Measurements from ENCODE around the gene GAGE13.
"Not testable (repeated sequence)": the region's sequence is repeated elsewhere in the genome, so short reads cannot be mapped to it uniquely, and the experiment has no call there.

GAGE13 gene

GRCh38 chrX:49330421-49330820, 961 bp upstream of the GAGE13 start:
- H3K27ac ChIP-seq (ENCODE audit: low read depth, low read length); H3K4me1 ChIP-seq (ENCODE audit: control insufficient read depth, low read length); H3K79me2 ChIP-seq (ENCODE audit: control insufficient read depth, low read length); H3K27me3 ChIP-seq (ENCODE audit: control insufficient read depth, low read length); H3K4me2 ChIP-seq (ENCODE audit: low read length); H3K4me3 ChIP-seq (ENCODE audit: low read length); H4K20me1 ChIP-seq (ENCODE audit: control insufficient read depth, insufficient read depth, low read depth, low read length); H3K9me2 ChIP-seq (replicated peaks; ENCODE audit: control insufficient read depth, low read length); H3K9me3 ChIP-seq (ENCODE audit: control insufficient read depth, insufficient read depth, low read length); H3K36me3 ChIP-seq (ENCODE audit: control insufficient read depth, low read length); H3F3A ChIP-seq (ENCODE audit: control insufficient read depth, insufficient read depth): not testable (repeated sequence)

DNA sequence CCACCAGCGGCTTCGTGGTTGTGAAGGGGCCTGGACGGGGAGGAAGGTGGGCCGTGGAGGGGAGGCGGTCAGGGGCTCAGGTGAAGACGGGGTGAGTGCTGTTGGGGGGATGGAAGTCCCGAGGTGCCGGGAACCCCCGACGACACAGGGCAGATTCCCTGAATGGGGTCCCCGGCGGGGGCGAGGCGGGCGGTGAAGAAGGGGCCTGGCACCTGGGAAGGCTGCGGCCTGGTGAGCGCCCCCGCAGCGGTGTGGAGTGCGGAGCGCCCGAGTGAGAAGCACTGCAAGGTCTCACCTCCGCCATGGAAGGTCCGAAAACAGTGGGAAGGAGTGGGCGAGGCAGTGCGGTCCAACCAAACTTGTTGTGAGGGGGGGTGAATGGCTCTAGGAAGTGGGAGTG, 459 bp downstream of the GAGE13 start:
- not testable (repeated sequence) for H3K9me3 ChIP-seq (ENCODE audit: control insufficient read depth, insufficient read depth, low read length); H3K79me2 ChIP-seq (ENCODE audit: control insufficient read depth, low read length); H3K4me1 ChIP-seq (ENCODE audit: control insufficient read depth, low read length); H3K4me2 ChIP-seq (ENCODE audit: low read length); H3K4me3 ChIP-seq (ENCODE audit: low read length); H3K9me2 ChIP-seq (replicated peaks; ENCODE audit: control insufficient read depth, low read length); H3K36me3 ChIP-seq (ENCODE audit: control insufficient read depth, low read length); H3K27me3 ChIP-seq (ENCODE audit: control insufficient read depth, low read length); H3K27ac ChIP-seq (ENCODE audit: low read depth, low read length); H4K20me1 ChIP-seq (ENCODE audit: control insufficient read depth, insufficient read depth, low read depth, low read length); H3F3A ChIP-seq (ENCODE audit: control insufficient read depth, insufficient read depth)

GRCh38 chrX:49341449-49341848, 10.1 kb downstream of the GAGE13 start:
- H3K4me2 ChIP-seq (ENCODE audit: low read length); H3K4me1 ChIP-seq (ENCODE audit: control insufficient read depth, low read length); H3K36me3 ChIP-seq (ENCODE audit: control insufficient read depth, low read length); H3K27ac ChIP-seq (ENCODE audit: low read depth, low read length); H3K4me3 ChIP-seq (ENCODE audit: low read length); H3K9me3 ChIP-seq (ENCODE audit: control insufficient read depth, insufficient read depth, low read length); H4K20me1 ChIP-seq (ENCODE audit: control insufficient read depth, insufficient read depth, low read depth, low read length); H3F3A ChIP-seq (ENCODE audit: control insufficient read depth, insufficient read depth); H3K9me2 ChIP-seq (replicated peaks; ENCODE audit: control insufficient read depth, low read length); H3K27me3 ChIP-seq (ENCODE audit: control insufficient read depth, low read length); H3K79me2 ChIP-seq (ENCODE audit: control insufficient read depth, low read length): not testable (repeated sequence)

- H3K36me3 ChIP-seq (ENCODE audit: control insufficient read depth, low read length); H3K79me2 ChIP-seq (ENCODE audit: control insufficient read depth, low read length): not testable (repeated sequence)
Measured at GRCh38 chrX:49344496-49345175, 13.3 kb downstream of the GAGE13 start.

DNA sequence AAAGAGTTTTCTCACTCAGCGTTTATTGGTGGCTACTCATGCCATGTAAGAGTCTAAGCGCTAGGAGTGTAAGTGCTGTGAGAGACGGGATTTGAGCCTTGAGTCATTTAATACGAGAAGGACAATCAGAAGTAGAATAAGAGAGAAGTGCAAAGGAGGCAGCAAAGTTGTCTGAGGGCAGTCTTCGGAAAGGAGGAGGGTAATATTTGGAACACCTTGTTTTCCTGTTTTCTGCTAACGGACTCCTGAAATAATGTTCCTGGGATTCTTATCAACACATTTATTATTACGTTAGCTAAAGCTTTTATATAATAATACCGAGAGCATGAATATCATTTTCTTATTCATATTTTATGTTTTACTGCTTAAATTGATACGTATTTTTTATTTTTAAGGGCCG, 14.0 kb downstream of the GAGE13 start:
- H4K20me1 ChIP-seq (ENCODE audit: control insufficient read depth, insufficient read depth, low read depth, low read length); H3K4me2 ChIP-seq (ENCODE audit: low read length); H3F3A ChIP-seq (ENCODE audit: control insufficient read depth, insufficient read depth); H3K4me1 ChIP-seq (ENCODE audit: control insufficient read depth, low read length); H3K36me3 ChIP-seq (ENCODE audit: control insufficient read depth, low read length); H3K79me2 ChIP-seq (ENCODE audit: control insufficient read depth, low read length); H3K4me3 ChIP-seq (ENCODE audit: low read length); H3K27ac ChIP-seq (ENCODE audit: low read depth, low read length); H3K27me3 ChIP-seq (ENCODE audit: control insufficient read depth, low read length); H3K9me2 ChIP-seq (replicated peaks; ENCODE audit: control insufficient read depth, low read length); H3K9me3 ChIP-seq (ENCODE audit: control insufficient read depth, insufficient read depth, low read length): not testable (repeated sequence)

More at GRCh38 chrX:49344496-49345175, 13.3 kb downstream of the GAGE13 start:
- H3K4me2 ChIP-seq (ENCODE audit: low read length); H3F3A ChIP-seq (ENCODE audit: control insufficient read depth, insufficient read depth); H3K27ac ChIP-seq (ENCODE audit: low read depth, low read length); H3K27me3 ChIP-seq (ENCODE audit: control insufficient read depth, low read length); H3K4me3 ChIP-seq (ENCODE audit: low read length); H3K9me3 ChIP-seq (ENCODE audit: control insufficient read depth, insufficient read depth, low read length); H3K4me1 ChIP-seq (ENCODE audit: control insufficient read depth, low read length); H4K20me1 ChIP-seq (ENCODE audit: control insufficient read depth, insufficient read depth, low read depth, low read length); H3K9me2 ChIP-seq (replicated peaks; ENCODE audit: control insufficient read depth, low read length): not testable (repeated sequence)

- H3K9me3 ChIP-seq (ENCODE audit: control insufficient read depth, insufficient read depth, low read length); H3K27me3 ChIP-seq (ENCODE audit: control insufficient read depth, low read length); H3K79me2 ChIP-seq (ENCODE audit: control insufficient read depth, low read length); H3K9me2 ChIP-seq (replicated peaks; ENCODE audit: control insufficient read depth, low read length); H3K4me3 ChIP-seq (ENCODE audit: low read length); H3K36me3 ChIP-seq (ENCODE audit: control insufficient read depth, low read length); H3F3A ChIP-seq (ENCODE audit: control insufficient read depth, insufficient read depth); H4K20me1 ChIP-seq (ENCODE audit: control insufficient read depth, insufficient read depth, low read depth, low read length); H3K4me2 ChIP-seq (ENCODE audit: low read length); H3K4me1 ChIP-seq (ENCODE audit: control insufficient read depth, low read length); H3K27ac ChIP-seq (ENCODE audit: low read depth, low read length): not testable (repeated sequence)
Measured at GRCh38 chrX:49346150-49346549, 14.8 kb downstream of the GAGE13 start.

All from DOHH2 (cell line).